ENCODE data around the gene CSNK1G3.

The CSNK1G3 gene

DNA sequence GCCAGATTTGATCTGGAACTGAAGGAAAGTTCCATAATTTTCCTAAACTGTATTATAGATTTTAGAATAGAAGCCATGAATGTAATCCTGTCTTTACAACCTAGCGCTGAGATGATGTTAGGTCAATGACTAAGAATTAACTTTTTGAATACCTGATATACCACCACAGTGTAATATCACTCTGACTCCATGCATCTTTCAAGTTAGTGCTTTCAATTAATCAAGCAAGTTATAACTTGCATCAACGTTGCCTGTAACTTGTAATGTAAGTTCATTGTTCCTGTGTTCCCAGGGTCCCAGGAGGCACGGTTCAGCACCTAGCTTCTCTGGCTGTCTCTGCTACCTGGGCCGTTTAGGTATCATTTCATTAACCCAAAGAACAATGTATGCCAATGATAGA lies 139.3 kb downstream of the CSNK1G3 start:
- DNase-seq (ENCODE audit: low read depth), result no peak

DNA sequence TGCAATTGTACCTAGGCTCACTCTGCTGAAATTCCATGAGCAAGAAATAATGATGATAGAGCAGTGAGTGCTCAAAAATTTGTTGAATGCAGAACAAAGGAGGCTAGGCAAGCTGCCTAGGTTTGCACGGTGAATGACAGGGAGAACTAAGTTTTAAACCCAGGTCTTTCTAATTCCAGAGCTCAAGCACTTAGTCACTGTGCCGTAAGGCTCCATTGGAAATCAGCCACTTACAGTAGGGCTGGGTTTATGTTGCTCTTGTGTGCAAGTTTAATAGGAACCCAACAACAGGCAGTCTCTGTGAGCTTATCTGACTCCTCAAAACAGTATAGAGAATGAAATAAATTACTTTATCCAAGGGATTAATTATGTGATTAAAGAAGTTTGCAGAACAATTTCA lies 147.0 kb downstream of the CSNK1G3 start:
- no peak for DNase-seq (ENCODE audit: low read depth)

- DNase-seq (ENCODE audit: low read depth), result no peak
Measured at GRCh38 chr5:123659495-123659894, 147.5 kb downstream of the CSNK1G3 start.

GRCh38 chr5:123664961-123665360 lies 153.0 kb downstream of the CSNK1G3 start:
- no peak for DNase-seq (ENCODE audit: low read depth)

DNA sequence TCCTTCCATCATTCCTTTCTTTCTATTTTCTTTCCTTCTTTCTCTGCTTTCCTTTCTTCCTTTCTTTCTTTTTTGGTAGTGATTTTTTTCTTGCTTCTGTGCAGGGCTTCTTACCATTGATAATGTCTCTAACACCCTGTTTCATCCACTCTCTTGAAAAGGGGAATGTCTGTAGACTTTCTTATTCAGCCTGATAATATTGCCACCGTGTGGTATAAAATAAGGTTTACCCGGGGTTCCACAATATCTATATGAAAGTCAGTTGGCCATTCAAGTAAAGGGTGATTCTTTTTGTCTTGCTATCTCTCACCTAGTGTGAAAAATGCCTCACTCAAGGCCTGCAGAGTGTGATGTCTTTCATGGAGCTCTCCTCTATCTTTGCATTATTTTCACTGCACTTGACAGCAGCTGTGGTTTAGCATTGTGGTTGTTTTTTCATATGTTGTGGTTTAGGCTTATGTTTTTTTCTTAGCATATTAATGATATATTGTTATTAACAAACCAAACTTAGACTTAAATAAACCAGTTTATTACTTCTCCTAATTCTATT lies 153.9 kb downstream of the CSNK1G3 start:
- DNase-seq (ENCODE audit: low read depth), result no peak

Measured in fibroblast of gingiva (primary cell).